HG03066 (cell line): Measurements from ENCODE around the gene NAT10.
"Not testable (repeated sequence)": the region's sequence is repeated elsewhere in the genome, so short reads cannot be mapped to it uniquely, and the experiment has no call there.

Experiments
- ATAC-seq: cut with Tn5 transposase; IDR thresholded peaks from one replicate; pipeline ENCODE4 v1.9.1; 2021; ENCODE audit warnings: low read depth; ENCODE audit not compliant: unreplicated experiment

The NAT10 gene

DNA sequence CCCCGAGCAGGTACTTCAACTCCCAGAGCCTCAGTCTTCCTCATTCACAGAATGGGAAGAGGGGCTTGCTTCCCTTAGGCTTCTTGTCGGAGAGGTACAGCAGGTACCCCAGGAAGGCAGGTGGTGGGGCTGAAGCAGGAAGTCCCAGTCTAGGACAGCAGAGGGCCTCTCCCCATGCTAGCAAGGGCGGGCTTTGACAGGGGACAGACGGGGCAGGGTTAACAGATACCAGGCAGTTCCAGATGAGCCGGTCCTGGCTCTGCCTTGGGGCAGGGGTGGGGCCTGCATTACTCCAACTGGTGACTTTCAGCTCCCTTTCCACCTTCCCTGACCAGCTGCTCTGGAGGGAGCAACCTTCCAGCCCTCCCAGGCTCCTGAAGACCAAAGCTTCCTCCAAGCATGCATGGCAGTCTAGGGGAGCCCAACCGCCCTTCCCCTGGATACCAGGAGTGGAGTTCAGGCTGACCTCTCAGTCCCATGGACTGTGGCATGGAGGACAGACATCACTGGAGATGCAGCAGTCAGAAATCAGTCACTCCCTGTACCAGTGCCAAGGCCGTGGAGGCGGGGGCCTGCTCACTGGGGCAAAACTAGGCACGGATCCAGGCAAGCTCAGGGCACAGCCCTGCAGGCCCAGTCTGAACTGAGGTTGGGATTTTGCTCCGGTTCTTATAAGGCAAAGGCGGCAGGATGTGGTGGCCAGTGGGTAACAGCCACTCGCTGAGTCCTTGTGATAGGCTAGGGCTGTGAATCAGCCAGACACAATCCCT is 60.5 kb downstream of the NAT10 start:
- no peak for ATAC-seq

DNA sequence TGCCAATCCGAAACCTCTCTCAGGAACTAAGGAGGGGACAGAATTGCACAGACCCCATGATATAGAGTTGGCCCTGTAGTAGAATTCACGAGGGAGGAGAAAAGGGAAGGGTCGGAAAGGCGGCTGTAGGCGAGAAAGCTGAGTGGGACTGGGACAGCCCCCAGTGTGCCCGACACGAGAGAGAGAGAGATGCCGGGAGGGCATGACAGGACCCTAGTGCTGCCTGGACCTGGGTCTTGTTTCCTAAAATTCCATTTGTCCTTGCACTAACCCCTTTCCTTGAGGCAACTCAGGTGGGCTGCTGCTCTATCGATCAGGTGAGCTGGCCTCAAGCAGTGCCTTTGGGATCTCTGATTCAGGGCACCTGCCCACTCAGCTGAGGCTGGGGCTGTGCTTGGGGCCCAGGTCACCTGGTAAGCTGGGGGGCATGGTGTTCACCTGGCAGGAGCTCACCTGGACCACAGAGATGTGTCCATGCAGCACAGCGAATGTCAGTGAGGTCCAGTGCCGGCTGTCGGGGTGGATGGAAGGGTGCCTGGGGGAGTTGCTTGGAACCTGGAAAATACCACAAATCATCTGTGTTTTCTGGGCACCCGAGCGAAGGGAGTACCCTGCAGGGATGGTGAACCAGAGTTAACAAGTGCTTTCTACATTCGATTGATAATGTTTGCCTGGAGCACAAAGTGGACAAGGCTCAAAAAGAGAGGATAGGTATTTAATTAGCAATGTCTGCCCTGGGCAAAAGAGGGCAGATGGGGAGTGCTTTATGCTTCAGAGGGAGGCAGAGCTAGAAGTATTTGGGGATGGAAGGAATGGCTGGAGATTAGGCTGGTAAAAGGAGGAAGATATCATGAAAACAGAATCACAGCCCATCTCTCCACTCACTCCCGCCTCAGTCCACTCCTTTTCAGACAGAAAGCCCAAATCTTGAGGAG is 61.6 kb downstream of the NAT10 start:
- no peak for ATAC-seq

DNA sequence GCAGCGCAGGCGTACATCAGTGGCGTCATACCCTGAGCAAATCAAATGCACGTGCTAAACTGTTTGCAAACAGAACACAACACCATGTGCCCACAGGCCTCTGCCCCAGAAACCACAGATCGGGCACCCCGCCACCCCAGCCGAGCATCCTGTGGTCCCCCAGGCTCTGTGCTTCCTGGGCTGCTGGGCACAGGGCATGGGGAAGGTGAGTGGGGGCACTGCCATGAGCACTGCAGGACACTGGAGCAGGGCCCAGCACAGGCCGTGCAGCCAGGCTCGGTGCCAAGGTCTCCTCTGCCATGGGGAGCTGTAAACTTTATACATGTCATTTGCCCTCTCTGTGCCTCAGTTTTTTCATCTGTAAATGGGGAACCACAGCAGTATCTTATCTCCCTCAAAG is 62.5 kb downstream of the NAT10 start:
- ATAC-seq: no peak

DNA sequence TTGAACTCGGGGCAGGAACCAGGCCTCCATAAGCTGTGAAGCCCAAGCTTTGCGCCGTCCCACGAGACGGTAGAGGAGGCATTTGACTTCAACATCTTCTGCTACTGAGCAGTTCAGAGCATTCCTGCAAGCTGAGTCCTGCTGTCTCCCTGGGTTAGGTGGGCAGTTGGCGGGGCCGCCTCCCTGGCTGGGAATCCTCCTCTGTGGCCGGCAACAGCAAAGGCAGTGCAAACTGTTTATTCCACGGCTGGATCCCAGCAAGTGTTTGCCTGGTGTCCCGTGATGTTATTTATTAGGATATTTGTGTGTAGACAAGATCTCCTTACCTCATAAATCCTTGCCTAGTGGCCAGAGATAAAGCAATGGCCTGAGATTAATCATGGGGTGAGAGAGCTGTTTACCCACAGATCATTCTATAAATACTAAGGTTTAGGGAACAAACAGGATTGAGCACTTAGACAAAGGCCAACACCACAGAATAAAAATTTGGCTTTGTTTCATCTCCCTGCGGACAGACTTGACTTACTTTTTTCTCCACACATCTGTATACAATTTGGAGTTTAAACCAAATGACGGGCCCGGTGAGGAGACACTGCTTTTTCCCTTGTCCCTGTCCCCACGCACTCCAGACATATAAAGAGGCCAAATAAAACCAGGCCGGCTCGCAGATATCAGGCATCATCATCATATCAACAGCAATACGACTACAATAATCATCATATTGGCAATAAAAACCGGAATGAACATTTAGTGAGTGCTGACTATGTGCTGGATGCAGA is 63.4 kb downstream of the NAT10 start:
- ATAC-seq: no peak

DNA sequence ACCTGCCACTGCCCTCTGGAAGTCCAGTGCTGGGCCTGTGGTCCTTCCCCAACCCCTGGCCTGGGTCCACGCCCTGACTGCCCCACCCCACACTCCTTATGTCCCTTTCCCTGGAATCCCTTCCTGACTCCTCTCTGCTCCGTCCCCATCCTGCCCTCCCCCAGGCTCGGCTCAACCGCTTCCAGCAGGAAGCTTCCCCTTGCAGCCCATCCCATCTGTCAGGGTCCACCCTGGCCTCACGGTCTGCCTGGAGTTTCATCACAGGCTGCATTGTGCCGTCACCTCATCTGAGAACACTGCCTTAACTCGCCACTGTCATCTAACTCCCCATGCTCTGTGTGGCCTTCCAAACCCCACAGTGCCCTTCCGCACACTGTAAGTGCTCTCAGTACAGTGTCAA is 64.3 kb downstream of the NAT10 start:
- no peak for ATAC-seq

DNA sequence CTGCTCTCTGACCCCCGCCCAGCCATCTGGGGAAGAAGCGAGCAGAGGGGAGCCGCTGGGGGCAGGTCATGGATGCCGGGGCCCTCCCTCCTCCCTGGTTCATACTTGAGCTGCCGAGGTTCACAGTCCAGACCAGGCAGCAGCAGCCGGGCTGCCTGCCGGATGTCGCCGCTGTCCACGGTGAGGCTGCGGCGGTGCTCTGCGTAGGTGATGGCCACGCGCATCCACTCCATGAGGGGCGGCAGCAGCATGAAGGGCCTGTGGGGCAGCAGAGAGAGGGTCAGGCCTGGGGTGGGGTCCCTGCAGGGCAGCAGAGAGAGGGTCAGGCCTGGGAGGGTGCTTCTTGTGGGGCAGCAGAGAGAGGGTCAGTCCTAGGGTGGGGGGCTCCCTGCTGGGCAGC is 67.6 kb downstream of the NAT10 start:
- no peak for ATAC-seq

DNA sequence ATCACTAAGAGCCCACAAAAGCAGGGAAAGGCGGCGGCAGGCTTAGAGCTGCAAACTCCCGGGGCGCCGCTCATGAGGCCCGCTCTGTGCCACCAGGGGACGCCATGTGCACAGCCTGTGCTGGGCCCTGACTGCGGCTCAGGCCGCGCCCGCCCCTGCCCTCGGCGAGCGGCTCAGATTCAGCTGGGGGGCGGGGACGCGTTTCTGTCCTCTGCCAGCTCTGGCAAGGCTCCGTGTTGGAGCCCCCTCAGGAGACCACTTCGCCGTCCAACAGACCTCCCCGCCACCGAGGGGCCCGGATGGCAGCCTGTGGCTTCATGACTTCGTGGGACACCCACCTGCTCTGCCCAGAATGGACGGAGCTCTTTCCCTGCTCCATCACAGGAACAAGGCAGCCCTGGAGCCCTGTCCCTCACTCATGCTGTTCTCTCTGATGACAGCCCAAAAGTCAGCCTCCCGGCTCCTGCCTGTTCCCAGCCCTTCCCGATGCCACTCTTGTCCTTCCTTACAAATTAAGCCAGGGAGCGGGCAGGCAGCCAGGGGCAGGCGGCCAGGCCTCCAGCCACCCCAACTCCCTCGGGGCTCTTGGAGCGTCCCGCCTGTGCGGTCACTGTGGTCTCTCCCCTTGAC is 69.1 kb downstream of the NAT10 start:
- peak; percentile 87 for ATAC-seq

DNA sequence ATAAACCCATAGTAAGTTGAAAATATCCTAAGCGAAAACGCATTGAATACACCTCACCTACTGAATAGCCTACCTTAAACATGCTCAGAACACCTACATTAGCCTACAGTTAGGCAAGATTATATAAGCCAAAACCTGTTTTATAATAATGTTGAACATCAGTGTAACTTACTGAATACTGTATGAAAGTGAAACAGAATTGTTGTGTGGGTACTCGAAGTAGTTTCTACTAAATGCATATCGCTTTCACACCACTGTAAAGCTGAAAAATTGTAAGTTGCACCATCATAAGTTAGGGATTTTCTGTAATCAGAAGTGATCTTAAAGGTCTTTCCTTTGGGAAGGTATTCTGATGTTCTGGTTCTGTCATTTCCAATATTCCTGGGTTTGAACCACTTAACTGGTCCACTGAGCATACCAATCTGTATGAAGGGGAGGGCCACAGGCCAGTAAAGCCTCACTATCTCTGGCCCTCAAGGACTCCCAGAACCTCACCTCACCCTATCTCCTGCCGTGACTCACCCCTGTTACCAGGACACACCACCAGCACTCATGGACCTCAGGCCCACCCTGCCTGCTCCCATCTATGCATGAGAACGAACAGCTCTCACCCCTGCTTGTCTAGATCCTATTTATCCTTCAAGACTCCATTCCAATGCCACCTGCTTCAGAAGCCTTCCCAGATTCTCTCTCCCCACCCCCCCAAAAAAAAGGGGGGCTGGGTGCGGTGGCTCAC is 70.0 kb downstream of the NAT10 start:
- ATAC-seq: no peak

DNA sequence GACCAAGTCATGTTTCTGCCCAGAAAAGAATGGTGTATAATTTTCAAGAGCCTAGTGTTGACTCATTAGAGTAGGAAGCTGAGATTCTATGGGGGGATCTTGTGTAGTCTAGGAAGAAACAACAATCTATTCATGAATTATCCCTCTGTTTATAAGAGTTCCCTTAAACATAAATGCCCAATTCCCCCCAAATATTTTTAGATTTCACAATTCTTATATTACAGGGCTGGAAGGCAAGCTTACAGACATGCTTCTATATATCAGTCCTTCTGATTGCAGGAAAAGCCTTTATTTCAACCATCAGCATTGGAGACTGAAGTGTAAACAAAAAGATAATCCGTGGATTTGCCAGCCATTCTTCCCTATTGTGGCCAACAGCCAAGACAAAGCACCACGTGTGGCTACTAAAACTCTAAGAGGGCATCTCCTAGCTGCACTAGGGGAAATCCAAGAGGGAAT is 71.4 kb downstream of the NAT10 start:
- no peak for ATAC-seq

DNA sequence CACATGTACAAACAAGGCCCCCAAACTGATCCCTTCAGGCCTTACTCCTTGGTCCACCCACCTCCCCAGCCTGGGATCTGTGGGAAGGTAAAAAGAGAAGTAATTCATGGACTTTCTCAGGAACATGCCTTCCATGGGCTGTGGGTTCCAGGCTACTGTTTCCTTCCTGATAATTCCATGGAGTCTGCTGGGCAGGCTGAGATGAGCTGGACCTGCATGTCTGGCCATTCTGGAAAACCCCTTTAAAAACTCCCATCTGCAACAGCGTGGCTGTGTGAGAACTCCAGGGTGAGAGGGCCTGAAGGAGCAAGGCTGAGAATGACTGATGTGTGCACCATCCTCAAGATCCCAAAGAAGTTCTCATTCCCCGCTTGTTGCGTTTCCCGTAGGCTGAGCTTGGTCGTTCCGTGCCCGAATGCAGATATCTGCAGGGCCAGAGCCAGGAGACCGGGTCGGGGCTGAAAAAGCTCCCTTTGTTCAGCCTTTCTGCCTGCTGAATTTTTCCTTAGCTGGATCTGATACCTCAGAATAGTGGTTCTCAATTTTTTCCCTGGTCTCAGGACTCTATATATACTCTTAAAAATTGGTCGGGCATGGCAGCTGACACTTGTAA is 72.9 kb downstream of the NAT10 start:
- ATAC-seq: no peak

DNA sequence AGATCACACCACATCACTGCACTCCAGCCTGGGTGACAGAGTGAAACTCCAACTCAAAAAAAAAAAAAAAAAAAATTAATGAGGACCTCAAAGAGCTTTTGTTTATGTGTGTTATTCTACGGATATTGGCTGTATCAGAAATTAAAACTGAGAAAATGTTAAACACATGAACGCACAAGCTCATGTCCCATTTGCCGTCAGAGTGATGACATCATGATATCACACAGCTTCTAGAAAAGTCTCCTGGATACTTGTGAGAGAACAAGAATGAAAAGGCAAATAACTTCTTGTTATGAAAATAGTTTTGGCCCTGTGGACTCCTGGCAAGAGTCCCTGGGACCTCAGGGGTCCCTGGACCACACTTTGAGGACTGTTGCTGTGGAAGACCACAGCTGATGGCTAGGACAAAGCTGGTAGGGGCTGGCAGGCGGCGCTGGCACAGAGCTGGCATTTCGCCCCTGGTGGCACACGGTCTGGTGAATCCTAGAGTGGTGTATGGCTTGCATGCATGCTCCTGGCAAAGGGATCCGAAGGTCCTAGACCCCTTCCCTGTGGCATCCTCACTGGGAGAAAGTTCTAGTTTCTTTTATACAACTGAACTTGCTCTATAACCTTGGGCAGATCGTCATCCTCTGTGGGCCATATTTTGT is 73.7 kb downstream of the NAT10 start:
- ATAC-seq: no peak

DNA sequence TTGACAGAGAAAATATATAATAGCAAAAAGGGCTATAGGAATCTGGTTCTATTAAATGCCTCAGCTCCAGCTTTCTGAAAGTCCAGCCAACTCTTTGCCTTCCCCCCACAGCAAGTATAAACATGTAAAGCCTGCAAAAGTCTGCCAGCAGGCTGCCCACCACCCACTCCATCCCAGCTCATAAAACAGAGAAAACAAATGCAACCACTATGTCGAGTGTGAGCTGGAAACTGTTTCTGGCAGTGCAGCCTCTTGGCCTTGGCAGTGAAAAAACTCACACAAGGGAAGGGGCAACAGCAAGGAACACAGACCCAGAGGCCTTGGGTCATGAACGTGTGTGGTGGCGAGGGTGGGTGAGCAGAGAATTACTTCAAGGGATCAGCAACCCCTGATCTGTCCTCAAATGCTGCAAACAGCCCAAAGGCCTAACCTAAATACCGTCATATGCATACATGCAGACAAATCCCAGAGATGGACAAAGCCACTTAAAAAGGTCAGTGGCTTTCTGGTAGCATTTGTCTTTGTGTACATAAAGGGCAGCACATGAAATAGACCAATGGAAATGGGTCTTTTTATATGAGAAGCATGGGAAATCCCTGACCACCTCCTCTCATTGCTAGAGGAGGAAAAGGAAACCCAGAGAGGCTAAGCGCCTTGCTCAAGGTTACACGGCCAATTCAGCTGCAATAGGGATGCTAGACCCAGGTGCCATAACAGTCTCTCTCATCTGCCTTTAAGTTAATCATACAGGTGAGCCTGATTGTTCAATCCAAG is 74.8 kb downstream of the NAT10 start:
- no peak for ATAC-seq

DNA sequence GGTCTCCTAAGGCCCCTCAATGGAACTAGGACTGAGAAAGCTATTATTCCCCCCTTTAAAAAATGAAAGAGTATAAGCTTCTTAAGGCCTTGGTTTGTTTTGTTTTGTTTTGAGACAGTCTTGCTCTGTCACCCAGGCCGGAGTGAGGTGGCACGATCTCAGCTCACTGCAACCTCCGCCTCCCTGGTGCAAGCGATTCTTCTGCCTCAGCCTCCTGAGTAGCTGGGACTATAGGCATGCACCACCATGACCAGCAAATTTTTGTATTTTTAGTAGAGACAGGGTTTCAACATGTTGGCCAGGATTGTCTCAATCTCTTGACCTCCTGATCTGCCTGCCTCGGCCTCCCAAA is 75.4 kb downstream of the NAT10 start:
- ATAC-seq: not testable (repeated sequence)

DNA sequence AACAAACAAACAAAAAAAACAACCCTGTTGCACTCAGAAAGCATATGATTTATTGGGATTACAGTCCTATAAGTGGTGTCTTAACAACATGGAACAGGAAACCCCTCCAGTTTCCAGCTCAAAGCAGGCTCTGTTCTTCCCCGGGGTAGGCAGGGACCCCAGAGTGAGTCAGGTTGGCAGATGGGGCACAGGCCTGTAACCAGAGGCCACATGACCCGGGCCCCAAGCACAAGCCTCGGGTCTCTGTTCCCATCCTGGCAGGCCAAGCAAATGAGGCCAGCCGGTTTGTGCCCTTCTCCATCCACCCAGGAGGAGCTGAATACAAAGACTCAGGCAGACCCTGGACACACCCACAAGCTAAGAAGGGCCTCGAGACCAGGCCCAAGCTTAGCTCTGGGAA is 75.8 kb downstream of the NAT10 start:
- no peak for ATAC-seq

DNA sequence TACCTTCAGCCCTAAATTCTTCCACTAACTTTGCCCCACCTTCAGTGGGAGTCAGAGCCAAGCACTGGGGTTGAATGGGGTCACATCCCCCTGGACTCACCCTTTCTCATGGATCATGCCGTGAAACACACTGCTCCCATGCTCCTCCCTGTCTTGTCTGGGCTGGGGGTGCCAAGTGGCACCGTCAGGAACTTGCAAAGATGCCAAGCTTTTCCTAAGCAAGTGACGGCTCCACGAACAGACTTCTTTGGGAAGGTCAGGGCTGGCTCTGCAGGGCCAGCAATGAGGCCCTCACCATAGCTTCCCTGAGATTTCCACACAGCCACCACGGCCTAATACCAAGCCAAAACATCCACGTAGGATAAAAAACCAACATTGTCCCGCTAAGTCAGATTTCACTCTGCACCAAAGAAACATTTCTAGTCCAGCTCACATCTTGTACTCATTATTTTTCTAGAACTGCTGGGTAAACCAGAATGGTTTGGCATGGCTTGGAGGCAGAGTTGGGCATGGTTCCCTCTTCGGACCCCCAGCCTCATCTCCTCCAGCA is 76.5 kb downstream of the NAT10 start:
- ATAC-seq: no peak

DNA sequence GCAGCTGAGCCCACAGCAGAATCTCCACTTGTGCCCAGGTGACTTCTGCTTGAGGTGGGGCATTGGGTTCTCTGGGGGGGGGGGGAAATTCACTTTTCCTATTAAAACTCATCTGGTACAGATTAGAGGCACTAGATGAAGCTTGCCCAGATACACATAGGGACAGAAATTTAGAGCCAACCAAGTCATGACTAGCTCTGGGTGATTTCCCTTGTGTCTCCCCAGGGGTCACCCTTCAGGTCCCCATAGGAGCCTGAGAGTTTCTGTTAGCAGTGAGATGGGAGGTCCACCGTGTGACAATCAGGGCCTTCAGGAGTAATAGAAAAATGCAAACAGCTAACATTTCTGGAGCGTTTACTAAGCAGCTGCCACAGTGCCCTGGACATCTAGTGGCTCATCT is 77.0 kb downstream of the NAT10 start:
- no peak for ATAC-seq

DNA sequence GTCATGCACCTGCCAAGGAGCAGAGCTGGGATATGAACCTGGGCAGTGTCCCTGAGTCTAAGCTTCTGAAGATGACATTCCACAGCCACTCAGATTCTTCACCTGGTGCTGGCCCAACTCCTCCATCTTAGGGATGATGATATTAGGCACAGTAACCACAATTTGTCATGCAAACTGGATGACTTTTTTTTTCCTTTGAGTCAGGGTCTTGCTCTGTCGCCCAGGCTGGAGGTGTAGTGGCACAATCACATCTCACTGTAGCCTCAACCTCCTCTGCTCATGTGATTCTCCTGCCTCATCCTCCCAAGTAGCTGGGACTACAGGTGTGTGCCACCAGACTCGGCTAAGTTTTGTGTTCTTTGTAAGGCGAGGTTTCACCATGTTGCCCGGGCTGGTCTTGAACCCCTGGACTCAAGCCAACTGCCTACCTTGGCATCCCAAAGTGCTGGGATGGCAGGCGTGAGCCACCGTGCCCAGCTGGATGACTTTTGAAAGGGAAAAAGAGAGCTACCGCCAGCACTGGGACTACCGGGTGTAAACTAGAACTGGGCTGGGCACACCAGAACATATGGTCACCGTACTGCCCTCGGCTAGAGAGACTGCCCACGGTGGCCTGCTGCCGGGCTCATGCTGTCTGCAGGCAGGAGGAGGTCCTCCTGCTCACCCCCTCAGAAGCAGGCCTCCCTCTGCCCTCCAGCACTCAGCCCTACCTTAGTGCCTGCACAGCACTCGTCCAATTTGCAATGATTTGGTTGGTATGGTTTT is 77.7 kb downstream of the NAT10 start:
- ATAC-seq: no peak
